A673 (cell line): ENCODE measurements around the gene TH.

Experiments used
- CTCF ChIP-seq: fragments of 300-800, 200-600 bp; sonication (generic); conservative IDR thresholded peaks from 2 replicates; pipeline ENCODE4 v1.5.1; 2017; ENCODE audit warnings: low read depth, mild to moderate bottlenecking, antibody characterized with exemption, low read length, moderate library complexity, mixed read lengths
- EZH2 ChIP-seq: fragments of 200-600 bp; sonication (generic); IDR thresholded peaks from 2 replicates; pipeline ENCODE4 v1.6.1; 2017; ENCODE audit warnings: borderline replicate concordance, low read depth, mild to moderate bottlenecking, mixed read lengths, antibody characterized with exemption, low read length; ENCODE audit not compliant: poor library complexity, severe bottlenecking

- no peak for TF ChIP-seq EZH2
- no peak for TF ChIP-seq CTCF
Measured at GRCh38 chr11:2189938-2190656, 18.5 kb upstream of the TH start.
